B cell (primary cell): ENCODE data around the gene UGT1A9. TPM values are rescaled to one million over a fixed set of nuclear protein-coding genes. Genes with fewer than 3 reads are reported as not detected.

Source experiments
- ATAC-seq: fragments of 200-7000 bp; cut with Tn5 transposase; one replicate; pipeline ENCODE4 v1.10.0; 2021; ENCODE audit warnings: low read depth, mild to moderate bottlenecking, moderate number of reproducible peaks, moderate library complexity
- CTCF ChIA-PET: fragments of 350-600 bp; sonication (Branson Sonifier 250); formaldehyde crosslinking; loops from one replicate; lab custom pipeline; 2021; ENCODE audit warnings: antibody characterized with exemption, inconsistent platforms; lab: Charles Lee
- POLR2A ChIA-PET: fragments of 350-600 bp; sonication (Branson Sonifier 250); formaldehyde crosslinking; loops from one replicate; lab custom pipeline; 2021; ENCODE audit warnings: antibody characterized with exemption; lab: Charles Lee
- DNase-seq: peaks from one replicate; pipeline ENCODE4 v3.0.0; 2013
- H2AFZ ChIP-seq: 2 replicates; pipeline ENCODE4 v1.6.1; 2012; ENCODE audit warnings: mild to moderate bottlenecking, low read depth, low read length; ENCODE audit not compliant: insufficient read depth, poor library complexity, severe bottlenecking
- H3K27ac ChIP-seq, 2 donors: 1 replicate in 1 of 2; 2 replicates in 1 of 2; pipeline ENCODE4 v1.5.1; 2012 to 2013; ENCODE audit warnings: low read length in 2 of 2, mild to moderate bottlenecking in 2 of 2, moderate library complexity in 1 of 2
- H3K27me3 ChIP-seq, 4 experiments: fragments of 200-600 bp in 1 of 4; sonication (generic) in 1 of 4; replicated peaks in 1 of 4; 1 replicate in 2 of 4; 2 replicates in 2 of 4; pipeline versions ENCODE4 v1.6.1 to v1.7.0; 2013 to 2016; ENCODE audit warnings: low read length in 3 of 4, mild to moderate bottlenecking in 2 of 4, mixed read lengths in 1 of 4, moderate library complexity in 1 of 4; ENCODE audit not compliant: insufficient read depth in 4 of 4, control insufficient read depth in 3 of 4; ENCODE audit errors: control extremely low read depth in 1 of 4
- H3K36me3 ChIP-seq, 2 experiments: replicated peaks in 1 of 2; 1 replicate in 1 of 2; 2 replicates in 1 of 2; pipeline versions ENCODE4 v1.6.1 to v1.7.1; 2013; ENCODE audit warnings: low read length in 1 of 2; ENCODE audit not compliant: insufficient read depth in 2 of 2, control insufficient read depth in 1 of 2; ENCODE audit errors: control extremely low read depth in 1 of 2, extremely low read depth in 1 of 2
- H3K4me1 ChIP-seq, 2 donors: fragments of 200-600 bp in 1 of 2; sonication (generic) in 1 of 2; 1 replicate in 1 of 2; 2 replicates in 1 of 2; pipeline versions ENCODE4 v1.5.1 to v1.6.1; 2013 to 2017; ENCODE audit warnings: low read length in 2 of 2; ENCODE audit not compliant: control insufficient read depth in 2 of 2, insufficient read depth in 2 of 2
- H3K4me2 ChIP-seq: replicated peaks from 2 replicates; pipeline ENCODE3; 2012; ENCODE audit warnings: mild to moderate bottlenecking, low read depth, low read length; ENCODE audit not compliant: poor library complexity, severe bottlenecking
- H3K4me3 ChIP-seq, 5 experiments: fragments of 200-600 bp in 1 of 5; sonication (generic) in 1 of 5; 1 replicate in 3 of 5; 2 replicates in 2 of 5; pipeline versions ENCODE4 v1.5.1 to v1.7.0; 2011 to 2016; ENCODE audit warnings: low read length in 4 of 5, mild to moderate bottlenecking in 4 of 5, low read depth in 2 of 5, control low read depth in 1 of 5, moderate library complexity in 1 of 5; ENCODE audit not compliant: insufficient read depth in 1 of 5; ENCODE audit errors: control extremely low read depth in 1 of 5, extremely low read depth in 1 of 5
- H3K79me2 ChIP-seq: fragments of 200-600 bp; sonication (generic); one replicate; pipeline ENCODE4 v1.6.0; 2016; ENCODE audit warnings: low read length; ENCODE audit not compliant: control insufficient read depth, insufficient read depth
- H3K9ac ChIP-seq: fragments of 200-600 bp; sonication (generic); 2 replicates; pipeline ENCODE4 v1.6.1; 2017; ENCODE audit warnings: mild to moderate bottlenecking, low read length, moderate library complexity
- H3K9me3 ChIP-seq, 3 donors: one replicate each; pipeline versions ENCODE4 v1.6.1 to v1.7.1; 2013; ENCODE audit warnings: low read length in 2 of 3; ENCODE audit not compliant: control insufficient read depth in 2 of 3, insufficient read depth in 1 of 3; ENCODE audit errors: control extremely low read depth in 1 of 3
- H4K20me1 ChIP-seq: 2 replicates; pipeline ENCODE4 v1.6.0; 2012; ENCODE audit warnings: mild to moderate bottlenecking, low read length; ENCODE audit not compliant: insufficient read depth, control insufficient read depth, poor library complexity, severe bottlenecking
- H3K27ac Mint-ChIP-seq: one replicate; pipeline ENCODE4 v1.8.0; 2021; ENCODE audit warnings: mixed read lengths
- H3K27me3 Mint-ChIP-seq: one replicate; pipeline ENCODE4 v1.8.0; 2021; ENCODE audit warnings: mixed read lengths
- H3K4me1 Mint-ChIP-seq: one replicate; pipeline ENCODE4 v1.8.0; 2021; ENCODE audit warnings: mixed read lengths
- H3K4me3 Mint-ChIP-seq: one replicate; pipeline ENCODE4 v1.8.0; 2021; ENCODE audit warnings: mixed read lengths
- H3K9me3 Mint-ChIP-seq: one replicate; pipeline ENCODE4 v1.8.0; 2022; ENCODE audit warnings: mixed read lengths; ENCODE audit not compliant: insufficient read depth
- CTCF ChIP-seq: fragments of 200-600 bp; IDR thresholded peaks from one replicate; pipeline ENCODE4 v1.8.0; 2022; ENCODE audit warnings: antibody characterized with exemption, mild to moderate bottlenecking
- EZH2 ChIP-seq: IDR thresholded peaks from 2 replicates; pipeline ENCODE4 v1.6.1; 2012; ENCODE audit warnings: borderline replicate concordance, low read depth, mild to moderate bottlenecking, moderate library complexity, low read length; ENCODE audit not compliant: insufficient read depth, poor library complexity, severe bottlenecking
- WGBS: methylation state at CpG from one replicate; pipeline ENCODE4 v1.1.5; 2013; ENCODE audit warnings: missing lambda C conversion rate; ENCODE audit not compliant: insufficient coverage; 5-methylcytosine and 5-hydroxymethylcytosine counted together
- intact Hi-C: fragments of 100-400 bp; cut with micrococcal nuclease; formaldehyde crosslinking; loops from one replicate; pipeline ENCODE4 v1.10.0; 2022
- polyA plus RNA-seq: library from polyadenylated mRNA; depleted of rRNA; stranded (reverse); fragments of >200 nt; gene quantifications from 2 replicates; pipeline ENCODE4 v1.2.3, GENCODE V29; 2012
- total RNA-seq, 2 donors: library from RNA; stranded (reverse); fragments of 120-200 nt in 1 of 2; gene quantifications; 1 replicate in 1 of 2; 2 replicates in 1 of 2; pipeline versions ENCODE4 v1.2.3 to v1.2.4, GENCODE V29; 2013 to 2022

The UGT1A9 gene
- total and polyA plus RNA-seq, 2 donors (not counting 1 experiment from before 2014, with no cell fraction given) = not detected

- no peak overlapping the region for H3K4me3 Mint-ChIP-seq
- peaks cover 0 to 9% (median 0%) of the 10 kb centered on the region in 4 experiments for H3K27me3 ChIP-seq
- ATAC-seq (no peak), DNase-seq (no peak)
- TF ChIP-seq CTCF (no peak), EZH2 (no peak)
- POLR2A ChIA-PET = no interaction called here
- no peaks in the 10 kb centered on the region for H3K36me3 ChIP-seq
- H3K4me1 ChIP-seq = no peaks in the 10 kb centered on the region
- no peak overlapping the region for H3K4me3 ChIP-seq
- H3K4me2 ChIP-seq = no peak overlapping the region
- no peak overlapping the region for H2AFZ ChIP-seq
- no peaks in the 10 kb centered on the region for H3K79me2 ChIP-seq
- peaks cover 28% of the 10 kb centered on the region for H3K27me3 Mint-ChIP-seq
- H3K27ac ChIP-seq = no peak overlapping the region
- no peak overlapping the region for H3K27ac Mint-ChIP-seq
- CTCF ChIA-PET = no interaction called here
- H3K9me3 Mint-ChIP-seq = no peaks in the 10 kb centered on the region
- H3K9me3 ChIP-seq = peaks cover 0 to 6% (median 0%) of the 10 kb centered on the region in 3 donors
- H4K20me1 ChIP-seq = no peaks in the 10 kb centered on the region
- 91% methylated on average over 1 of the region's 3 CpGs for WGBS
- H3K4me1 Mint-ChIP-seq = no peaks in the 10 kb centered on the region
- no peak overlapping the region for H3K9ac ChIP-seq
- intact Hi-C loops = no loop called here
Measured at GRCh38 chr2:233813236-233814055, 141.7 kb downstream of the UGT1A9 start.
